ENCODE results near the gene TAAR1.

- TF ChIP-seq CTCF (IDR thresholded peaks at IDR 0.05): no peak
- no peak for TF ChIP-seq EP300 (IDR thresholded peaks at IDR 0.05)
- no peak for TF ChIP-seq POLR2AphosphoS5 (IDR thresholded peaks at IDR 0.05)
These were observed 26.0 kb upstream of the TAAR1 start for GRCh38 chr6:132685009-132685408.

Data from stomach (tissue), 4 donors.